ENCODE data around the gene MOB1B. TPM values are rescaled to one million over a fixed set of nuclear protein-coding genes. Genes with fewer than 3 reads are reported as not detected.
A peak's percentile ranks its signal among the peaks of the same experiment; 100 is the strongest.
"Not testable (repeated sequence)": the region's sequence is repeated elsewhere in the genome, so short reads cannot be mapped to it uniquely, and the experiment has no call there.

Gene MOB1B
- total and polyA plus RNA-seq, 2 donors: 8.0 to 51.5 TPM

- H3K4me3 ChIP-seq (ENCODE audit: low read depth, low read length): no peak overlapping the region
- no peak for DNase-seq (ENCODE audit: extremely low spot score)
These were observed 6.8 kb upstream of the MOB1B start for GRCh38 chr4:70895405-70895804.

GRCh38 chr4:70895811-70896491, 6.2 kb upstream of the MOB1B start:
- no peak for DNase-seq (ENCODE audit: extremely low spot score)
- no peak overlapping the region for H3K4me3 ChIP-seq (ENCODE audit: low read depth, low read length)
- H3K27ac ChIP-seq (ENCODE audit: low read depth): no peak overlapping the region
- no peaks in the 10 kb centered on the region for H3K4me1 ChIP-seq (ENCODE audit: insufficient read depth)
- 19% methylated on average over 5 of the region's 5 CpGs for WGBS
- H3K36me3 ChIP-seq (ENCODE audit: insufficient read depth): no peaks in the 10 kb centered on the region

More at GRCh38 chr4:70895405-70895804, 6.8 kb upstream of the MOB1B start:
- H3K36me3 ChIP-seq (ENCODE audit: insufficient read depth): no peaks in the 10 kb centered on the region
- WGBS: 46% methylated on average over 2 of the region's 2 CpGs
- no peak overlapping the region for H3K27ac ChIP-seq (ENCODE audit: low read depth)
- no peaks in the 10 kb centered on the region for H3K4me1 ChIP-seq (ENCODE audit: insufficient read depth)

DNA sequence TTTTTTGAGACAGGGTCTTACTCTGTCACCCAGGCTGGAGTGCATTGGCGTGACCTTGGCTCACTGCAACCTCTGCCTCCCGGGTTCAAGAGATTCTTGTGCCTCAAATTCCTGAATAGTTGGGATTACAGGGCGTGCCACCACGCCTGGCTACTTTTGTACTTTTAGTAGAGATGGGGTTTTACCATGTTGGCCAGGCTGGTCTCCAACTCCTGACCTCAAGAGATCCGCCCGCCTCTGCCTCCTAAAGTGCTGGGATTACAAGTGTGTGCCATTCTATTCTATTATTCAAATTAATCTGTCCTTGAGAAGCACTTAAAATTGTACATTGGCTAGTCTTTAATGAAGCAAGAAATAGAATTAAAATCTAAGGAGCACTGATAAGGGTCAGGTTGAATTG, 3.6 kb upstream of the MOB1B start:
- not testable (repeated sequence) for H3K4me3 ChIP-seq (ENCODE audit: low read depth, low read length); DNase-seq (ENCODE audit: extremely low spot score)
- WGBS: 89% methylated on average over 6 of the region's 6 CpGs

DNA sequence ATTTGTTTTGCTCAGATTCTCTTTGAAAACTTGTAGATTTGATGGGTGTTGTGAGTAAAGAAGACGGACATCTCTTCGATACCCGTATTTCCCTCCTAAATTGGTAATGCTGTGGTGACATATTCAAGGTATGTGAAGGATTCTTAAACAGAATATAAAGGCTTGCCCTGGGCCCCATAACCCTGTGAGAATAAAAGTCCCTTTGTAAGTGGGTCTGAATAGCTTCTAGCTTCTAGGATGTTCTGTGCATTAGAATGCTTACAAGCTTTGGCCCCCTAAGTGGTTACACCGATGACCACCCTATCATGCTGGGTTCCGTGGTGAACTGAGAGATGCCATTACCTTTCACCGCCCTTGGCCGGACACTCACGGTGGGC, 574 bp upstream of the MOB1B start:
- peaks cover 2% of the 10 kb centered on the region for H3K36me3 ChIP-seq (ENCODE audit: insufficient read depth)
- WGBS: 21% methylated on average over 8 of the region's 8 CpGs
- H3K4me3 ChIP-seq (ENCODE audit: low read depth, low read length): peak overlapping the region; percentile 74
- no peak for DNase-seq (ENCODE audit: extremely low spot score)
- H3K27ac ChIP-seq (ENCODE audit: low read depth): peak overlapping the region; percentile 81
- H3K4me1 ChIP-seq (ENCODE audit: insufficient read depth): no peaks in the 10 kb centered on the region

More for the DNA sequence above, 3.6 kb upstream of the MOB1B start:
- H3K36me3 ChIP-seq (ENCODE audit: insufficient read depth); H3K27ac ChIP-seq (ENCODE audit: low read depth); H3K4me1 ChIP-seq (ENCODE audit: insufficient read depth): not testable (repeated sequence)

- Histone ChIP-seq H3K27ac (ENCODE audit: low read depth) (peak overlapping the region; percentile 66), H3K4me3 (ENCODE audit: low read depth, low read length) (peak overlapping the region; percentile 74), H3K4me1 (ENCODE audit: insufficient read depth) (no peaks in the 10 kb centered on the region), H3K36me3 (ENCODE audit: insufficient read depth) (peaks cover 2% of the 10 kb centered on the region)
- 1% methylated on average over 48 of the region's 48 CpGs for WGBS
- DNase-seq (ENCODE audit: extremely low spot score): no peak
These were observed 565 bp downstream of the MOB1B start for GRCh38 chr4:70902577-70903290.

GRCh38 chr4:70903291-70903603, 1.1 kb downstream of the MOB1B start:
- H3K4me3 ChIP-seq (ENCODE audit: low read depth, low read length): peak overlapping the region; percentile 74
- 1% methylated on average over 5 of the region's 5 CpGs for WGBS
- H3K4me1 ChIP-seq (ENCODE audit: insufficient read depth): no peaks in the 10 kb centered on the region
- peaks cover 2% of the 10 kb centered on the region for H3K36me3 ChIP-seq (ENCODE audit: insufficient read depth)
- H3K27ac ChIP-seq (ENCODE audit: low read depth): no peak overlapping the region
- no peak for DNase-seq (ENCODE audit: extremely low spot score)

GRCh38 chr4:70908993-70909556, 6.9 kb downstream of the MOB1B start:
- Histone ChIP-seq H3K4me3 (ENCODE audit: low read depth, low read length) (no peak overlapping the region), H3K4me1 (ENCODE audit: insufficient read depth) (no peaks in the 10 kb centered on the region), H3K36me3 (ENCODE audit: insufficient read depth) (peaks cover 2% of the 10 kb centered on the region), H3K27ac (ENCODE audit: low read depth) (no peak overlapping the region)
- WGBS: 88% methylated on average over 3 of the region's 3 CpGs
- DNase-seq (ENCODE audit: extremely low spot score): no peak

- Histone ChIP-seq H3K4me3 (ENCODE audit: low read depth, low read length) (no peak overlapping the region), H3K4me1 (ENCODE audit: insufficient read depth) (no peaks in the 10 kb centered on the region), H3K27ac (ENCODE audit: low read depth) (no peak overlapping the region), H3K36me3 (ENCODE audit: insufficient read depth) (no peaks in the 10 kb centered on the region)
- no peak for DNase-seq (ENCODE audit: extremely low spot score)
- 78% methylated on average over 2 of the region's 2 CpGs for WGBS
These were observed 11.8 kb downstream of the MOB1B start for GRCh38 chr4:70914000-70914399.

DNA sequence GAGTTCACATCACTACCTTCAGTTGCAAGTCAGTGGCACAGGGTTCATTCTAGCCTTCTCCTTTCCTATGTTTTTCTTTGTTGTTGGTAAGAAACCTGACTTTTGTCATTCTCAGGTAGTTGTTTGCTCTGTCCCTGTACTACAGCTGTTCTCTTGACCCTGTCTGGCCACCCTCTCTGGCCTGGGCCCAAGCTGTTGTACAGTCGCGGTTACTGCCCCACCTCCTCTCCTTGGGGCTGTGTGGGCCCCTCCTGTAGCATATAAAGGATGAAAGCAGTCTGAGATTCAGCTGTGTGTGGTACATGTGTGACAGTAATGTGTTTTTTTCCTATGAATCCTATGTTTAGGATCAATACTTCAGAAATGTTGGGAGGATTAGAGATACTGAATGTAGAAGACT, 12.5 kb downstream of the MOB1B start:
- DNase-seq (ENCODE audit: extremely low spot score): no peak
- Histone ChIP-seq H3K36me3 (ENCODE audit: insufficient read depth) (no peaks in the 10 kb centered on the region), H3K27ac (ENCODE audit: low read depth) (no peak overlapping the region), H3K4me3 (ENCODE audit: low read depth, low read length) (no peak overlapping the region), H3K4me1 (ENCODE audit: insufficient read depth) (no peaks in the 10 kb centered on the region)
- 56% methylated on average over 2 of the region's 2 CpGs for WGBS

- Histone ChIP-seq H3K4me3 (ENCODE audit: low read depth, low read length) (no peak overlapping the region), H3K4me1 (ENCODE audit: insufficient read depth) (no peaks in the 10 kb centered on the region), H3K36me3 (ENCODE audit: insufficient read depth) (no peaks in the 10 kb centered on the region), H3K27ac (ENCODE audit: low read depth) (no peak overlapping the region)
- DNase-seq (ENCODE audit: extremely low spot score): no peak
- WGBS: 62% methylated on average over 14 of the region's 14 CpGs
These were observed 13.1 kb downstream of the MOB1B start for GRCh38 chr4:70915036-70915815.

DNA sequence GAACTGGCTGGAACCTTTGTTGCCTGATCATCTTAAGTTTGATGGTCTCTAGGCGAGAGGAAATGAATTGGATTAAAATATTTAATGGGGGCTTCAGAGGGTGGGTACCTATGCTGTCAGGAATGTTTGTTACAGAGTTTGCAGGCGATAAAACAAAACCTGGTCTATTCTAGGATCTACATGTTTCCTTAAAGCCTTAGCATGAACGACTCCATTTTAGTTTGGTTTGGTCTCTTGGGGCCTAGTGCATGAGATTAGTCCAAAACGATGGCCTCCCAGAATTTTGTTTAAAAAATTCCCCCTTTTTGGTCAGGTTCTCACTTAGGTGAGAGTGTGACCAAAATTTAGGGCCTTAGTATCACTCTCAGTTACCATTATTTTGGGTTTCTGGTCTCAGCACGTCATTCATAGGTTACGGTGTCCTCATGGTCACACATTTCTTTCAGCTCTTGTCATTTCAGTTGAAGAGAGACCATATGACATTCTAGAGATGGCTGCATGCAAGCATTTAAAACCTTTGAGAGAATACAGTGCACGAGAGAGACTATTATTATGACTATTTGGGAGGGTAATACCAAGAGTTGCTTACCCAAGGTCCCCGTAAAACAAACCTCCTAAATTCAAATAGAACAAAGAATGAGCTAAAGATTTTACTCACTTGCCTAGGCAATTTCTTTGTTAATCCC, 13.8 kb downstream of the MOB1B start:
- no peaks in the 10 kb centered on the region for H3K36me3 ChIP-seq (ENCODE audit: insufficient read depth)
- no peaks in the 10 kb centered on the region for H3K4me1 ChIP-seq (ENCODE audit: insufficient read depth)
- no peak overlapping the region for H3K4me3 ChIP-seq (ENCODE audit: low read depth, low read length)
- 83% methylated on average over 8 of the region's 8 CpGs for WGBS
- H3K27ac ChIP-seq (ENCODE audit: low read depth): no peak overlapping the region
- DNase-seq (ENCODE audit: extremely low spot score): no peak

DNA sequence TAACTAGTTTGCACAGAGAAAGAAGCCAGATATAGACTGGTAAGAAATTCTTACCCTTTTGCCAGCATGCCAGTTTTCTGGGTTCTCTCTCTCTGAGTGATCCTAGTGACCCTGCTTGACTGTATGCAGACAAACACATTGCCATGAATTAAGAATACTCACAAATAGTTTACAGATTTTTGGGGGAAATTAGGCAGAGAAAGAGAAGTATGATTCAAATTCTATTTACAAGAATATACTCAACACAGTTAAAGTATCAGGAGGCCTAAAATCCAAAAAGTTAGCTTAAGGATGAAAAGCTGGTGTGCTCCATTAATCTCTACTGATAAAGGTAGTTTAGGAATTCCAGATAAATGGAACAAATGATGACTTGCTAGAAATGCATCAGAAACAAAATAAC, 18.4 kb downstream of the MOB1B start:
- H3K4me1 ChIP-seq (ENCODE audit: insufficient read depth): no peaks in the 10 kb centered on the region
- no peak for DNase-seq (ENCODE audit: extremely low spot score)
- H3K27ac ChIP-seq (ENCODE audit: low read depth): no peak overlapping the region
- H3K4me3 ChIP-seq (ENCODE audit: low read depth, low read length): no peak overlapping the region
- H3K36me3 ChIP-seq (ENCODE audit: insufficient read depth): no peaks in the 10 kb centered on the region

GRCh38 chr4:70925418-70925817, 23.2 kb downstream of the MOB1B start:
- WGBS: 82% methylated on average over 1 of the region's 1 CpG
- H3K4me3 ChIP-seq (ENCODE audit: low read depth, low read length): no peak overlapping the region
- no peak for DNase-seq (ENCODE audit: extremely low spot score)
- H3K4me1 ChIP-seq (ENCODE audit: insufficient read depth): no peaks in the 10 kb centered on the region
- H3K36me3 ChIP-seq (ENCODE audit: insufficient read depth): no peaks in the 10 kb centered on the region
- H3K27ac ChIP-seq (ENCODE audit: low read depth): no peak overlapping the region

Data from urinary bladder (tissue), 4 donors.